ENCODE results near the gene PRSS57. TPM values are rescaled to one million over a fixed set of nuclear protein-coding genes. Genes with fewer than 3 reads are reported as not detected.

Gene PRSS57
- total RNA-seq, 1 experiment from 2014 or later: not detected

GRCh38 chr19:694481-695351 is 536 bp downstream of the PRSS57 start:
- DNase-seq (ENCODE audit: low spot score): no peak

GRCh38 chr19:690203-690602 is 5.0 kb downstream of the PRSS57 start:
- no peak for DNase-seq (ENCODE audit: low spot score)

- DNase-seq (ENCODE audit: low spot score): no peak
These were observed 6.3 kb downstream of the PRSS57 start for GRCh38 chr19:688992-689391.

- no peak for DNase-seq (ENCODE audit: low spot score)
These were observed 7.0 kb downstream of the PRSS57 start for GRCh38 chr19:688214-688613.

- DNase-seq (ENCODE audit: low spot score): no peak
These were observed 7.6 kb downstream of the PRSS57 start for GRCh38 chr19:687569-688166.

GRCh38 chr19:686589-687297 is 8.5 kb downstream of the PRSS57 start:
- no peak for DNase-seq (ENCODE audit: low spot score)

GRCh38 chr19:685454-685931 is 9.8 kb downstream of the PRSS57 start:
- no peak for DNase-seq (ENCODE audit: low spot score)

- DNase-seq (ENCODE audit: low spot score): no peak
These were observed 12.5 kb downstream of the PRSS57 start for GRCh38 chr19:682678-683320.

GRCh38 chr19:681029-682019 is 13.9 kb downstream of the PRSS57 start:
- no peak for DNase-seq (ENCODE audit: low spot score)

- DNase-seq (ENCODE audit: low spot score): peak; percentile 95
These were observed 14.8 kb downstream of the PRSS57 start for GRCh38 chr19:680287-681028.

GRCh38 chr19:679418-680286 is 15.6 kb downstream of the PRSS57 start:
- peak; percentile 49 for DNase-seq (ENCODE audit: low spot score)

- no peak for DNase-seq (ENCODE audit: low spot score)
These were observed 16.4 kb downstream of the PRSS57 start for GRCh38 chr19:678791-679388.

- DNase-seq (ENCODE audit: low spot score): peak; percentile 86
These were observed 17.4 kb downstream of the PRSS57 start for GRCh38 chr19:677601-678436.

- peak; percentile 93 for DNase-seq (ENCODE audit: low spot score)
These were observed 18.1 kb downstream of the PRSS57 start for GRCh38 chr19:677201-677600.

- DNase-seq (ENCODE audit: low spot score): peak; percentile 60
These were observed 18.7 kb downstream of the PRSS57 start, which contains the start of gene FSTL3 for GRCh38 chr19:676339-677105. Gene FSTL3, plus strand, starts transcription at chr19:676392. Its CDS starts 32 bp downstream, at chr19:676424.

- no peak for DNase-seq (ENCODE audit: low spot score)
These were observed 19.3 kb downstream of the PRSS57 start for GRCh38 chr19:676007-676338.
